ENCODE results near the gene SPON1. TPM values are rescaled to one million over a fixed set of nuclear protein-coding genes. Genes with fewer than 3 reads are reported as not detected.

Gene SPON1
- total RNA-seq, 1 experiment from 2014 or later = 0.20 TPM

DNA sequence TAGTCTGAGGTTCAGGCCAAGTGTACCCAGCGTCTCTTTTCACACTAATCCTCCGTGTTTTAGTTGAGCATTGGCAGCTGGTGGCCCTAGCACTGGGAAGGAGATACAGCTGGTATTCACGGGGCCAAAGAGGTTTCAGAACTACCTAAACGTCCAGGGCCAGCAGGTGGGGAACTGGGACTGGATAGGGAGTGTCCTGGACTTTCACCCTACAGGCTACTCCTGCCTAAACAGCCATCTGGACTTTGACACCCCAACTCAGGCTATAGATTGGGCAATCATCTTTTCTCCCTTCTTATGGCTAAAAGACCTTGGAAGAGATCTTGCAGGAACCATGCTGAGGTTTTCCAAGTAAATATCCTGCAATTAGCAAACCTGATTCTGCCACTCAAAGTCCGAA, 2.8 kb downstream of the SPON1 start:
- no peak overlapping the region for H2BK20ac ChIP-seq (ENCODE audit: low read depth, low read length, poor library complexity, severe bottlenecking)
- H3K23ac ChIP-seq (ENCODE audit: insufficient read length, low read depth, low read length) = no peak overlapping the region
- no peak overlapping the region for H3K4me2 ChIP-seq (ENCODE audit: insufficient read depth, insufficient read length, low read length)
- no peak overlapping the region for H3K14ac ChIP-seq (ENCODE audit: insufficient read depth, low read length)
- no peak overlapping the region for H4K8ac ChIP-seq (replicated peaks; ENCODE audit: insufficient read length, low read depth, low read length)
- no peak overlapping the region for H3K4ac ChIP-seq (ENCODE audit: low read depth, low read length)
- no peak overlapping the region for H4K5ac ChIP-seq (ENCODE audit: insufficient read length, low read depth, low read length)
- H2AK5ac ChIP-seq (ENCODE audit: insufficient read length, low read length) = no peak overlapping the region
- H3K4me3 Mint-ChIP-seq = peak overlapping the region in 1 of 2 experiments; percentile 41; a peak in 3 of 5 replicates
- H3K27ac Mint-ChIP-seq = no peak overlapping the region
- no peaks in the 10 kb centered on the region; a peak in 1 of 7 replicates for H3K36me3 Mint-ChIP-seq (ENCODE audit: insufficient read depth in 1 of 3, low read depth in 3 of 3)
- H4K91ac ChIP-seq (ENCODE audit: insufficient read length, low read depth, low read length) = no peak overlapping the region
- H3K9me3 ChIP-seq (ENCODE audit: control insufficient read depth, low read depth, low read length) = no peaks in the 10 kb centered on the region
- H3T11ph ChIP-seq (ENCODE audit: low read length) = no peak overlapping the region
- no peaks in the 10 kb centered on the region for H3K4me1 ChIP-seq (ENCODE audit: insufficient read depth, low read length)
- H2BK12ac ChIP-seq (ENCODE audit: insufficient read length, low read depth, low read length) = no peak overlapping the region
- TF ChIP-seq, protein P1, sequence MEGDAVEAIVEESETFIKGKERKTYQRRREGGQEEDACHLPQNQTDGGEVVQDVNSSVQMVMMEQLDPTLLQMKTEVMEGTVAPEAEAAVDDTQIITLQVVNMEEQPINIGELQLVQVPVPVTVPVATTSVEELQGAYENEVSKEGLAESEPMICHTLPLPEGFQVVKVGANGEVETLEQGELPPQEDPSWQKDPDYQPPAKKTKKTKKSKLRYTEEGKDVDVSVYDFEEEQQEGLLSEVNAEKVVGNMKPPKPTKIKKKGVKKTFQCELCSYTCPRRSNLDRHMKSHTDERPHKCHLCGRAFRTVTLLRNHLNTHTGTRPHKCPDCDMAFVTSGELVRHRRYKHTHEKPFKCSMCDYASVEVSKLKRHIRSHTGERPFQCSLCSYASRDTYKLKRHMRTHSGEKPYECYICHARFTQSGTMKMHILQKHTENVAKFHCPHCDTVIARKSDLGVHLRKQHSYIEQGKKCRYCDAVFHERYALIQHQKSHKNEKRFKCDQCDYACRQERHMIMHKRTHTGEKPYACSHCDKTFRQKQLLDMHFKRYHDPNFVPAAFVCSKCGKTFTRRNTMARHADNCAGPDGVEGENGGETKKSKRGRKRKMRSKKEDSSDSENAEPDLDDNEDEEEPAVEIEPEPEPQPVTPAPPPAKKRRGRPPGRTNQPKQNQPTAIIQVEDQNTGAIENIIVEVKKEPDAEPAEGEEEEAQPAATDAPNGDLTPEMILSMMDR (conservative IDR thresholded peaks at IDR 0.05) = no peak
- no peaks in the 10 kb centered on the region for H4K20me1 ChIP-seq (ENCODE audit: control insufficient read depth, insufficient read depth, insufficient read length)
- H2BK15ac ChIP-seq (ENCODE audit: low read depth, low read length) = no peak overlapping the region
- H2BK120ac ChIP-seq (ENCODE audit: low read depth, low read length, poor library complexity, severe bottlenecking) = no peak overlapping the region
- peak; percentile 34 for DNase-seq
- no peak overlapping the region for H3K56ac ChIP-seq (ENCODE audit: insufficient read length, low read depth, low read length)
- no peaks in the 10 kb centered on the region for H3K79me2 ChIP-seq (ENCODE audit: insufficient read depth, low read length)
- no CpG with 5 or more reads among the region's 5 CpGs for WGBS (ENCODE audit: extremely low coverage, insufficient read length, low lambda C conversion rate)
- H3K9ac ChIP-seq (ENCODE audit: extremely low read depth, insufficient read length, low read length) = no peak overlapping the region
- peaks cover 77% of the 10 kb centered on the region for H3K27me3 Mint-ChIP-seq (ENCODE audit: low read depth)
- H3K18ac ChIP-seq (ENCODE audit: insufficient read length, low read depth, low read length) = no peak overlapping the region
- H3K4me1 Mint-ChIP-seq = peaks cover 36 to 51% of the 10 kb centered on the region in 2 experiments
- peaks cover 48% of the 10 kb centered on the region for H3K27me3 ChIP-seq (ENCODE audit: insufficient read depth, low read length)
- no peak overlapping the region for H3K27ac ChIP-seq (ENCODE audit: insufficient read length, low read depth, low read length)
- no peaks in the 10 kb centered on the region for H3K79me1 ChIP-seq (ENCODE audit: insufficient read depth, low read depth, low read length, poor library complexity, severe bottlenecking)
- H3K23me2 ChIP-seq (ENCODE audit: insufficient read length, low read depth, low read length, poor library complexity, severe bottlenecking) = peaks cover 24% of the 10 kb centered on the region
- no peak overlapping the region for H2BK5ac ChIP-seq (ENCODE audit: insufficient read length, low read length)
- H3K9me3 Mint-ChIP-seq = no peaks in the 10 kb centered on the region
- H2AFZ ChIP-seq (ENCODE audit: low read length) = no peak overlapping the region

All from H9 (cell line).